Posterior cingulate gyrus (tissue), 11 donors: ENCODE data around the gene CHST11.
"Not testable (repeated sequence)": the region's sequence is repeated elsewhere in the genome, so short reads cannot be mapped to it uniquely, and the experiment has no call there.

Source experiments
- DNase-seq, 10 donors: peaks; one replicate each; pipeline versions ENCODE4 v3.0.0 to v3.0.0-alpha.2; 2020 to 2021; ENCODE audit warnings: mixed read lengths in 3 of 10
- intact Hi-C: fragments of 100-400 bp; cut with DNase I; formaldehyde crosslinking; loops from one replicate; pipeline ENCODE4 v1.15.1; 2023

CHST11 gene

GRCh38 chr12:104596898-104597843, 140.4 kb downstream of the CHST11 start:
- no peak for DNase-seq
- intact Hi-C loops, result no loop called here

- no peak for DNase-seq
- intact Hi-C loops, result no loop called here
These were observed 141.9 kb downstream of the CHST11 start for GRCh38 chr12:104598342-104599271.

GRCh38 chr12:104599272-104600035, 142.7 kb downstream of the CHST11 start:
- intact Hi-C loops, result no loop called here
- no peak for DNase-seq

- intact Hi-C loops, result no loop called here
- DNase-seq, result no peak
These were observed 143.4 kb downstream of the CHST11 start for GRCh38 chr12:104600036-104600712.

GRCh38 chr12:104600790-104601739, 144.3 kb downstream of the CHST11 start:
- intact Hi-C loops, result no loop called here
- DNase-seq, result no peak

GRCh38 chr12:104602406-104602805, 145.7 kb downstream of the CHST11 start:
- intact Hi-C loops, result no loop called here
- DNase-seq, result no peak

GRCh38 chr12:104602896-104603295, 146.1 kb downstream of the CHST11 start:
- DNase-seq, result no peak
- intact Hi-C loops, result no loop called here

- intact Hi-C loops, result no loop called here
- no peak for DNase-seq
These were observed 146.8 kb downstream of the CHST11 start for GRCh38 chr12:104603545-104603973.

GRCh38 chr12:104604070-104604994, 147.6 kb downstream of the CHST11 start:
- peak in 6 of 10 donors; percentile 16 to 91 (median 54) for DNase-seq
- intact Hi-C loops, result no loop called here

GRCh38 chr12:104604995-104605675, 148.4 kb downstream of the CHST11 start:
- intact Hi-C loops, result no loop called here
- DNase-seq, result no peak

GRCh38 chr12:104605685-104606084, 148.9 kb downstream of the CHST11 start:
- intact Hi-C loops, result no loop called here

GRCh38 chr12:104608998-104609397, 152.2 kb downstream of the CHST11 start:
- intact Hi-C loops, result no loop called here
- no peak for DNase-seq

More at GRCh38 chr12:104605685-104606084, 148.9 kb downstream of the CHST11 start:
- peak in 6 of 10 donors; percentile 20 to 89 (median 43) for DNase-seq

GRCh38 chr12:104609445-104609844, 152.7 kb downstream of the CHST11 start:
- intact Hi-C loops, result no loop called here

GRCh38 chr12:104610513-104611235, 153.9 kb downstream of the CHST11 start:
- DNase-seq, result no peak
- intact Hi-C loops, result no loop called here

More at GRCh38 chr12:104609445-104609844, 152.7 kb downstream of the CHST11 start:
- DNase-seq, result no peak

GRCh38 chr12:104611671-104612070, 154.9 kb downstream of the CHST11 start:
- DNase-seq, result no peak
- intact Hi-C loops, result no loop called here

GRCh38 chr12:104613372-104613771, 156.6 kb downstream of the CHST11 start:
- intact Hi-C loops, DNase-seq: not testable (repeated sequence)
